K562 (cell line): Measurements from ENCODE around the gene ZMYND8. TPM values are rescaled to one million over a fixed set of nuclear protein-coding genes. Genes with fewer than 3 reads are reported as not detected.
A peak's percentile ranks its signal among the peaks of the same experiment; 100 is the strongest.

Source experiments
- ATAC-seq: fragments of 200-7000 bp; cut with Tn5 transposase; 3 replicates; pipeline ENCODE4 v1.9.1; 2020; ENCODE audit warnings: moderate library complexity
- BruUV-seq: library from RNA; stranded (reverse); fragments of 400-500 nt; replicated peaks from 2 replicates; lab custom pipeline; 2021; lab: Mats Ljungman, UMichigan
- CTCF ChIA-PET: fragments of 300-600 bp; formaldehyde crosslinking; extraction: SDS; loops from one replicate; lab custom pipeline; 2021; ENCODE audit warnings: low intra/inter-chr PET ratio; lab: Yijun Ruan, JAX
- POLR2A ChIA-PET: fragments of 300-600, 350-650 bp; sonication (Branson Sonifier 250); formaldehyde crosslinking; extraction: SDS; loops from one replicate; lab custom pipeline; 2021; ENCODE audit warnings: antibody characterized with exemption, inconsistent platforms; lab: Yijun Ruan, JAX
- DNase-seq, 4 experiments: peaks; one replicate each; pipeline versions ENCODE4 v3.0.0 to v3.0.0-alpha.2; 2011 to 2018; ENCODE audit warnings: low spot score in 3 of 4, mixed read lengths in 3 of 4; ENCODE audit errors: extremely low read depth in 1 of 4
- FAIRE-seq: peaks from 2 replicates; lab custom pipeline; 2011; peaks lifted over from hg19 to GRCh38; lab: Jason Lieb, UNC
- H2AFZ ChIP-seq: 2 replicates; pipeline ENCODE4 v1.6.0; 2011; ENCODE audit warnings: low read depth, low read length, control low read depth, inconsistent platforms
- H3K27ac ChIP-seq: fragments of 200-600 bp; 3 replicates; pipeline ENCODE4 v1.8.0; 2011; ENCODE audit warnings: low read depth, mild to moderate bottlenecking, control low read depth, inconsistent platforms, low read length, moderate library complexity, mixed read lengths; ENCODE audit errors: extremely low read depth
- H3K27me3 ChIP-seq, 2 experiments: fragments of 300-600 bp in 1 of 2; 2 replicates in 1 of 2; 3 replicates in 1 of 2; pipeline versions ENCODE4 v1.6.0 to v1.8.0; 2011; ENCODE audit warnings: inconsistent platforms in 2 of 2, low read length in 2 of 2, mild to moderate bottlenecking in 1 of 2, mixed read lengths in 1 of 2, moderate library complexity in 1 of 2; ENCODE audit not compliant: control insufficient read depth in 2 of 2, insufficient read depth in 2 of 2
- H3K36me3 ChIP-seq: fragments of 300-600 bp; 3 replicates; pipeline ENCODE4 v1.8.0; 2011; ENCODE audit warnings: mild to moderate bottlenecking, low read length, inconsistent platforms; ENCODE audit not compliant: control insufficient read depth, insufficient read depth
- H3K4me1 ChIP-seq, 2 experiments: fragments of 200-600 bp in 1 of 2; replicated peaks in 1 of 2; 2 replicates in 1 of 2; 3 replicates in 1 of 2; pipeline versions ENCODE4 v1.5.1 to v1.8.0; 2011; ENCODE audit warnings: inconsistent platforms in 2 of 2, low read length in 2 of 2, mild to moderate bottlenecking in 1 of 2, mixed read lengths in 1 of 2, moderate library complexity in 1 of 2; ENCODE audit not compliant: control insufficient read depth in 2 of 2, insufficient read depth in 2 of 2
- H3K4me2 ChIP-seq: 2 replicates; pipeline ENCODE4 v1.6.1; 2011; ENCODE audit warnings: low read length, control low read depth, inconsistent platforms, mixed read lengths; ENCODE audit not compliant: insufficient read depth
- H3K4me3 ChIP-seq: fragments of 200-600 bp; sonication (generic), shearing (Covaris generic); 2 replicates; pipeline ENCODE4 v1.5.1; 2016; ENCODE audit warnings: control low read depth, inconsistent platforms
- H3K79me2 ChIP-seq: fragments of 200-600 bp; 3 replicates; pipeline ENCODE4 v1.8.0; 2011; ENCODE audit warnings: low read length, inconsistent platforms; ENCODE audit not compliant: control insufficient read depth, insufficient read depth
- H3K9ac ChIP-seq, 2 experiments: 2 replicates each; pipeline versions ENCODE4 v1.6.0 to v1.6.1; 2011; ENCODE audit warnings: low read depth in 2 of 2, low read length in 2 of 2, control low read depth in 1 of 2, inconsistent platforms in 1 of 2, mild to moderate bottlenecking in 1 of 2, mixed read lengths in 1 of 2; ENCODE audit not compliant: insufficient read depth in 1 of 2
- H3K9me1 ChIP-seq: one replicate; pipeline ENCODE4 v1.6.0; 2011; ENCODE audit warnings: inconsistent platforms, mild to moderate bottlenecking, low read length, moderate library complexity; ENCODE audit not compliant: control insufficient read depth, insufficient read depth
- H3K9me3 ChIP-seq: replicated peaks from 2 replicates; pipeline ENCODE4 v1.5.1; 2011; ENCODE audit warnings: low read depth, low read length, inconsistent platforms; ENCODE audit not compliant: control insufficient read depth, insufficient read depth
- H4K20me1 ChIP-seq: replicated peaks from 2 replicates; pipeline ENCODE4 v1.6.1; 2011; ENCODE audit warnings: low read length, inconsistent platforms, mixed read lengths; ENCODE audit not compliant: control insufficient read depth, insufficient read depth
- ESRRA ChIP-seq: fragments of 450-650 bp; IDR thresholded peaks from 2 replicates; pipeline ENCODE4 v1.6.1; 2014; ENCODE audit warnings: low read depth, mild to moderate bottlenecking, moderate library complexity, borderline replicate concordance
- FIP1L1 ChIP-seq: fragments of 200-400 bp; formaldehyde crosslinking; IDR thresholded peaks from 2 replicates; pipeline ENCODE4 v1.6.1; 2018; ENCODE audit warnings: mild to moderate bottlenecking, low read depth, low read length; ENCODE audit not compliant: poor library complexity, severe bottlenecking
- ZBTB17 ChIP-seq: fragments of 450-650 bp; formaldehyde crosslinking; IDR thresholded peaks from 2 replicates; pipeline ENCODE4 v1.4.0; 2020; ENCODE audit warnings: mild to moderate bottlenecking
- ZNF41 ChIP-seq: fragments of 250-450 bp; sonication (Bioruptor Pico); conservative IDR thresholded peaks from 2 replicates; pipeline ENCODE4 v1.4.0; 2020; ENCODE audit warnings: mild to moderate bottlenecking
- ZNF583 ChIP-seq: fragments of 250-450 bp; sonication (Bioruptor Pico); IDR thresholded peaks from 2 replicates; pipeline ENCODE4 v1.4.0; 2020
- WGBS: fragments of 100-300 bp; shearing (Covaris generic); methylation state at CpG from one replicate; pipeline ENCODE4 v1.1.6; 2016; ENCODE audit warnings: low coverage, mixed read lengths; ENCODE audit not compliant: insufficient coverage; ENCODE audit errors: missing lambda C conversion rate; 5-methylcytosine and 5-hydroxymethylcytosine counted together
- in situ Hi-C: fragments of 300-500 bp; cut with MboI; formaldehyde crosslinking; loops from 4 replicates; pipeline ENCODE4 v1.15.0; 2018; ENCODE audit warnings: inconsistent platforms, mixed read lengths
- intact Hi-C: fragments of 100-400 bp; cut with micrococcal nuclease; formaldehyde crosslinking; loops from 2 replicates; pipeline ENCODE4 v1.14.2; 2022
- polyA plus RNA-seq, 8 experiments: library from polyadenylated mRNA; depleted of rRNA in 4 of 8; stranded (reverse) in 5 of 8; unstranded in 3 of 8; fragments of >200 nt; fragmentation: Nextera tagmentation in 2 of 8; fragmentation: Illumina TruSeq in 1 of 8; extraction: Ambion mirVana in 2 of 8; extraction: Trizol in 1 of 8; gene quantifications; 2 replicates each; pipeline versions ENCODE4 v1.2.1 to v1.2.3, GENCODE V29; 2011 to 2014; ENCODE audit warnings: inconsistent platforms in 1 of 8, missing spikeins in 1 of 8
- total RNA-seq, 7 experiments: library from RNA; depleted of rRNA in 6 of 7; stranded (reverse); fragments of >200 nt in 6 of 7; fragmentation: Illumina TruSeq in 2 of 7; extraction: Trizol in 2 of 7; gene quantifications; 2 replicates each; pipeline versions ENCODE4 v1.2.1 to v1.2.3, GENCODE V29; 2011 to 2021; ENCODE audit warnings: low replicate concordance in 1 of 7
- TF ChIP-seq, protein P1 (sequence below): fragments of 250-450 bp; sonication (Bioruptor Pico); IDR thresholded peaks from 2 replicates; pipeline ENCODE4 v1.8.0; 2022; ENCODE audit warnings: inconsistent platforms
- TF ChIP-seq, protein P2 (sequence below): fragments of 450-650 bp; IDR thresholded peaks from 2 replicates; pipeline ENCODE4 v1.6.1; 2016; ENCODE audit warnings: mild to moderate bottlenecking
- TF ChIP-seq, protein P3 (sequence below), 3 experiments: fragments of 200-800 bp in 1 of 3; fragments of 250-450 bp in 1 of 3; fragments of 450-650 bp in 1 of 3; sonication (Bioruptor Pico) in 1 of 3; sonication (Bioruptor generic) in 1 of 3; formaldehyde crosslinking in 1 of 3; IDR thresholded peaks; 2 replicates each; pipeline versions ENCODE4 v1.6.1 to v1.8.0; 2016 to 2022; ENCODE audit warnings: mild to moderate bottlenecking in 2 of 3, missing genetic modification characterization in 2 of 3, missing compliant biosample characterization in 1 of 3, moderate library complexity in 1 of 3
- TF ChIP-seq, protein P4 (sequence below): fragments of 450-650 bp; IDR thresholded peaks from 2 replicates; pipeline ENCODE4 v1.6.1; 2016

The ZMYND8 gene
- total and polyA plus RNA-seq, 9 of the 15 experiments (the other 6 are each of a cell fraction or from before 2014, with no cell fraction given) = 31.8 to 148 (median 71.9) TPM

DNA sequence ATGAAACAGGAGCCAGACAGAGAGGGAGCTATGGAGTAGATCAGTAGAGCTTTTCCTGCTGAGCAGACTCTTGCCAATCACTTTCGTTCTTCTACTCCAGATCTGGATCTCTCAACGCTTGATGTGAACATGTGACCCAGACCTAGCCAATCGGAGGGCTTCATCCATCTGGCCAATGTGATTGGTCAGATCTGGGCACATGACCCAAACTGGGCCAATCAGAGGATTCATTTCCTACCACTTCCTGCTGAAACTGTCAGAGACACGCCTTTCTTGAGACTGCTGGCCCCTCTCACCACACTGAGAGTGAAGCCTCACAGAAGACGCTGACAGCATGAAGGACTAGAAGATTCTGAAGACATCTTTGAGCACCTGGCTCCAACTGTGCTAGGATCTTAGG, 44.2 kb upstream of the ZMYND8 start (continued):
- TF ChIP-seq, protein P1, sequence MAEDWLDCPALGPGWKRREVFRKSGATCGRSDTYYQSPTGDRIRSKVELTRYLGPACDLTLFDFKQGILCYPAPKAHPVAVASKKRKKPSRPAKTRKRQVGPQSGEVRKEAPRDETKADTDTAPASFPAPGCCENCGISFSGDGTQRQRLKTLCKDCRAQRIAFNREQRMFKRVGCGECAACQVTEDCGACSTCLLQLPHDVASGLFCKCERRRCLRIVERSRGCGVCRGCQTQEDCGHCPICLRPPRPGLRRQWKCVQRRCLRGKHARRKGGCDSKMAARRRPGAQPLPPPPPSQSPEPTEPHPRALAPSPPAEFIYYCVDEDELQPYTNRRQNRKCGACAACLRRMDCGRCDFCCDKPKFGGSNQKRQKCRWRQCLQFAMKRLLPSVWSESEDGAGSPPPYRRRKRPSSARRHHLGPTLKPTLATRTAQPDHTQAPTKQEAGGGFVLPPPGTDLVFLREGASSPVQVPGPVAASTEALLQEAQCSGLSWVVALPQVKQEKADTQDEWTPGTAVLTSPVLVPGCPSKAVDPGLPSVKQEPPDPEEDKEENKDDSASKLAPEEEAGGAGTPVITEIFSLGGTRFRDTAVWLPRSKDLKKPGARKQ = no peak
- TF ChIP-seq, protein P2, sequence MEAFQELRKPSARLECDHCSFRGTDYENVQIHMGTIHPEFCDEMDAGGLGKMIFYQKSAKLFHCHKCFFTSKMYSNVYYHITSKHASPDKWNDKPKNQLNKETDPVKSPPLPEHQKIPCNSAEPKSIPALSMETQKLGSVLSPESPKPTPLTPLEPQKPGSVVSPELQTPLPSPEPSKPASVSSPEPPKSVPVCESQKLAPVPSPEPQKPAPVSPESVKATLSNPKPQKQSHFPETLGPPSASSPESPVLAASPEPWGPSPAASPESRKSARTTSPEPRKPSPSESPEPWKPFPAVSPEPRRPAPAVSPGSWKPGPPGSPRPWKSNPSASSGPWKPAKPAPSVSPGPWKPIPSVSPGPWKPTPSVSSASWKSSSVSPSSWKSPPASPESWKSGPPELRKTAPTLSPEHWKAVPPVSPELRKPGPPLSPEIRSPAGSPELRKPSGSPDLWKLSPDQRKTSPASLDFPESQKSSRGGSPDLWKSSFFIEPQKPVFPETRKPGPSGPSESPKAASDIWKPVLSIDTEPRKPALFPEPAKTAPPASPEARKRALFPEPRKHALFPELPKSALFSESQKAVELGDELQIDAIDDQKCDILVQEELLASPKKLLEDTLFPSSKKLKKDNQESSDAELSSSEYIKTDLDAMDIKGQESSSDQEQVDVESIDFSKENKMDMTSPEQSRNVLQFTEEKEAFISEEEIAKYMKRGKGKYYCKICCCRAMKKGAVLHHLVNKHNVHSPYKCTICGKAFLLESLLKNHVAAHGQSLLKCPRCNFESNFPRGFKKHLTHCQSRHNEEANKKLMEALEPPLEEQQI = peak; percentile 86
- TF ChIP-seq ZNF583 (CRISPR knock-in tag) = no peak

GRCh38 chr20:47397652-47398301, 41.3 kb upstream of the ZMYND8 start:
- ChIA-PET POLR2A (interaction anchor here (1.2 to 1.4 kb wide), 2 partner anchors 12 to 41 kb away, joined by 3 to 6 read pairs; partner anchors contain the start of gene ZMYND8), CTCF (no interaction called here)
- BruUV-seq = no TSS peak
- no peak for DNase-seq
- peak; percentile 26; the same call in 1 of the 3 replicates for ATAC-seq
- no peak for FAIRE-seq
- in situ Hi-C loops (loop anchor here (5.0 to 25.0 kb wide), 2 partner anchors 225 to 635 kb away; no protein-coding TSS in a partner anchor), intact Hi-C loops (no loop called here)
- Histone ChIP-seq H3K9me3 (peaks cover 6% of the 10 kb centered on the region; the same call in 1 of the 2 replicates), H3K4me1 (peaks cover 5 to 11% of the 10 kb centered on the region in 2 experiments; a peak in 4 of 5 replicates), H3K27me3 (no peaks in the 10 kb centered on the region), H3K79me2 (no peaks in the 10 kb centered on the region), H3K4me2 (no peak overlapping the region), H3K36me3 (no peaks in the 10 kb centered on the region), H3K9ac (no peak overlapping the region), H3K4me3 (no peak overlapping the region), H3K9me1 (no peaks in the 10 kb centered on the region), H2AFZ (peak overlapping the region; percentile 95), H3K27ac (no peak overlapping the region), H4K20me1 (no peaks in the 10 kb centered on the region)
- WGBS = 66% methylated on average over 9 of the region's 9 CpGs
- TF ChIP-seq ZBTB17 (CRISPR knock-in tag) (no peak), ESRRA (no peak), FIP1L1 (no peak), ZNF41 (CRISPR knock-in tag) (no peak)
- TF ChIP-seq, protein P3, sequence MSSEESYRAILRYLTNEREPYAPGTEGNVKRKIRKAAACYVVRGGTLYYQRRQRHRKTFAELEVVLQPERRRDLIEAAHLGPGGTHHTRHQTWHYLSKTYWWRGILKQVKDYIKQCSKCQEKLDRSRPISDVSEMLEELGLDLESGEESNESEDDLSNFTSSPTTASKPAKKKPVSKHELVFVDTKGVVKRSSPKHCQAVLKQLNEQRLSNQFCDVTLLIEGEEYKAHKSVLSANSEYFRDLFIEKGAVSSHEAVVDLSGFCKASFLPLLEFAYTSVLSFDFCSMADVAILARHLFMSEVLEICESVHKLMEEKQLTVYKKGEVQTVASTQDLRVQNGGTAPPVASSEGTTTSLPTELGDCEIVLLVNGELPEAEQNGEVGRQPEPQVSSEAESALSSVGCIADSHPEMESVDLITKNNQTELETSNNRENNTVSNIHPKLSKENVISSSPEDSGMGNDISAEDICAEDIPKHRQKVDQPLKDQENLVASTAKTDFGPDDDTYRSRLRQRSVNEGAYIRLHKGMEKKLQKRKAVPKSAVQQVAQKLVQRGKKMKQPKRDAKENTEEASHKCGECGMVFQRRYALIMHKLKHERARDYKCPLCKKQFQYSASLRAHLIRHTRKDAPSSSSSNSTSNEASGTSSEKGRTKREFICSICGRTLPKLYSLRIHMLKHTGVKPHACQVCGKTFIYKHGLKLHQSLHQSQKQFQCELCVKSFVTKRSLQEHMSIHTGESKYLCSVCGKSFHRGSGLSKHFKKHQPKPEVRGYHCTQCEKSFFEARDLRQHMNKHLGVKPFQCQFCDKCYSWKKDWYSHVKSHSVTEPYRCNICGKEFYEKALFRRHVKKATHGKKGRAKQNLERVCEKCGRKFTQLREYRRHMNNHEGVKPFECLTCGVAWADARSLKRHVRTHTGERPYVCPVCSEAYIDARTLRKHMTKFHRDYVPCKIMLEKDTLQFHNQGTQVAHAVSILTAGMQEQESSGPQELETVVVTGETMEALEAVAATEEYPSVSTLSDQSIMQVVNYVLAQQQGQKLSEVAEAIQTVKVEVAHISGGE (CRISPR knock-in tag; IDR thresholded peaks at IDR 0.05) = peak in 1 of 3 experiments; percentile 85; a peak in 2 of 6 replicates
- TF ChIP-seq, protein P4, sequence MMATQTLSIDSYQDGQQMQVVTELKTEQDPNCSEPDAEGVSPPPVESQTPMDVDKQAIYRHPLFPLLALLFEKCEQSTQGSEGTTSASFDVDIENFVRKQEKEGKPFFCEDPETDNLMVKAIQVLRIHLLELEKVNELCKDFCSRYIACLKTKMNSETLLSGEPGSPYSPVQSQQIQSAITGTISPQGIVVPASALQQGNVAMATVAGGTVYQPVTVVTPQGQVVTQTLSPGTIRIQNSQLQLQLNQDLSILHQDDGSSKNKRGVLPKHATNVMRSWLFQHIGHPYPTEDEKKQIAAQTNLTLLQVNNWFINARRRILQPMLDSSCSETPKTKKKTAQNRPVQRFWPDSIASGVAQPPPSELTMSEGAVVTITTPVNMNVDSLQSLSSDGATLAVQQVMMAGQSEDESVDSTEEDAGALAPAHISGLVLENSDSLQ = peak; percentile 23; the same call in 1 of the 2 replicates
